IMR-90 (cell line): ENCODE data around the gene ACBD5.

Source experiments
- CEBPB ChIP-seq: IDR thresholded peaks from 2 replicates; pipeline ENCODE4 v1.6.1; 2012; ENCODE audit warnings: low read depth, low read length, improper control_type of control experiment
- CTCF ChIP-seq: conservative IDR thresholded peaks from 2 replicates; pipeline ENCODE4 v1.5.1; 2012; ENCODE audit warnings: mild to moderate bottlenecking, low read depth, low read length, improper control_type of control experiment
- ELK1 ChIP-seq: fragments of 150-350 bp; IDR thresholded peaks from 2 replicates; pipeline ENCODE4 v1.6.1; 2016; ENCODE audit warnings: low read depth, mild to moderate bottlenecking, low read length, moderate library complexity, borderline replicate concordance
- FOS ChIP-seq: fragments of 150-350 bp; IDR thresholded peaks from 2 replicates; pipeline ENCODE4 v1.6.1; 2016; ENCODE audit warnings: low read depth, low read length
- MAFK ChIP-seq: IDR thresholded peaks from 2 replicates; pipeline ENCODE4 v1.6.1; 2012; ENCODE audit warnings: low read depth, low read length, improper control_type of control experiment
- MXI1 ChIP-seq: IDR thresholded peaks from 2 replicates; pipeline ENCODE4 v1.6.1; 2012; ENCODE audit warnings: low read depth, mild to moderate bottlenecking, low read length, moderate library complexity, borderline replicate concordance
- POLR2A ChIP-seq: IDR thresholded peaks from 2 replicates; pipeline ENCODE4 v1.6.1; 2012; ENCODE audit warnings: mild to moderate bottlenecking, low read depth, low read length
- RAD21 ChIP-seq: IDR thresholded peaks from 2 replicates; pipeline ENCODE4 v1.6.1; 2012; ENCODE audit warnings: low read length, improper control_type of control experiment
- RCOR1 ChIP-seq: IDR thresholded peaks from 2 replicates; pipeline ENCODE4 v1.6.1; 2012; ENCODE audit warnings: mild to moderate bottlenecking, low read length, improper control_type of control experiment; ENCODE audit not compliant: insufficient replicate concordance
- USF2 ChIP-seq: fragments of 150-350 bp; IDR thresholded peaks from 2 replicates; pipeline ENCODE4 v1.6.1; 2017; ENCODE audit warnings: mild to moderate bottlenecking, antibody characterized with exemption, low read length, low read depth

- TF ChIP-seq POLR2A (no peak), CTCF (no peak), FOS (no peak), RCOR1 (no peak), ELK1 (no peak), MXI1 (no peak), MAFK (no peak), RAD21 (no peak), USF2 (no peak), CEBPB (no peak)
Measured at GRCh38 chr10:27251554-27251953, 11.0 kb upstream of the ACBD5 start.
